ENCODE measurements around the gene PHACTR1.

The PHACTR1 gene

DNA sequence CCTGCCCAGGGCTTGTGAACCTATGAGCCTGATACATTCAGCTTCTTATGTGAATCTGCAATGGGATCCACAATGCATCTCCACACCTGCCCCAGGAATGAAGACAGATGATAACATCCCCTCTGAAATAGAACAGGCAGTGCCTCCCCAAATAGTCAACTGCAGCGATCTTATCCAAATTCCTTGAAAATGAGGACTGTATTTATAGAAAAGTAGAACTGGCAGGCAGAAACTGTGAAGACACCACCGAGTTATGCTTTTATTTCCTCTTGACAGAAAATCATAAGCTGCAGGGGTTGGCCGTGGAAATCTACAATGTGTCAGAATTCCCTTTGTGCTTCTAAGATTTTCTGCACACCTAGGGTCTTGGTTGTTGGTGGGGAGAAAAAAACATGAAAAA, 341.5 kb downstream of the PHACTR1 start:
- H3K36me3 ChIP-seq (ENCODE audit: control insufficient read depth, insufficient read depth, low read length) = no peaks in the 10 kb centered on the region
- no peak for DNase-seq
- no peak overlapping the region for H3K27ac ChIP-seq (ENCODE audit: insufficient read depth, low read length, poor library complexity, severe bottlenecking)
- no peaks in the 10 kb centered on the region for H3K4me1 ChIP-seq (ENCODE audit: control insufficient read depth, insufficient read depth, low read length, poor library complexity, severe bottlenecking)
- H3K27me3 ChIP-seq (replicated peaks; ENCODE audit: control insufficient read depth, insufficient read depth, low read length, poor library complexity, severe bottlenecking) = no peaks in the 10 kb centered on the region
- H3K9me3 ChIP-seq (ENCODE audit: control insufficient read depth, low read length) = no peaks in the 10 kb centered on the region
- no peak overlapping the region for H3K4me3 ChIP-seq (ENCODE audit: insufficient read depth, low read depth, low read length, poor library complexity, severe bottlenecking)

DNA sequence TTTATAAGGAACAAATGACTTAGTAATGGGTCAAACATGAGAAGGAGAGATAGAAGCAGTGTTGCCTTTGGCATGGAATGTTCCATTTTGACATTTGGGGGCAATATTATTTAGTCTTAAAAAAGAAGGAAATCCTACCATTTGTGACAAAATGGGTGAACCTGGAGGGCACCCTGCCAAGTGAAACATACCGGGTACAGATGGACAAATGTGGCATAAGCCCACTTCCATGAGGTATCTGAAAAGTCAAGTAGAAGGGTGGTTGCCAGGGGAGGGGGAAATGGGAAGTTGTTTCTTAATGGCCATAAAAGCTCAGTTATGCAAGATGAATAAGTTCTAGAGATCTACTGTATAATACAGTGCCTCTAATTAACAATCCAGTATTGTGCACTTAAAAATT, 342.5 kb downstream of the PHACTR1 start:
- DNase-seq = no peak
- H3K36me3 ChIP-seq (ENCODE audit: control insufficient read depth, insufficient read depth, low read length) = no peaks in the 10 kb centered on the region
- H3K27me3 ChIP-seq (replicated peaks; ENCODE audit: control insufficient read depth, insufficient read depth, low read length, poor library complexity, severe bottlenecking) = no peaks in the 10 kb centered on the region
- H3K27ac ChIP-seq (ENCODE audit: insufficient read depth, low read length, poor library complexity, severe bottlenecking) = no peak overlapping the region
- no peaks in the 10 kb centered on the region for H3K9me3 ChIP-seq (ENCODE audit: control insufficient read depth, low read length)
- H3K4me1 ChIP-seq (ENCODE audit: control insufficient read depth, insufficient read depth, low read length, poor library complexity, severe bottlenecking) = no peaks in the 10 kb centered on the region
- H3K4me3 ChIP-seq (ENCODE audit: insufficient read depth, low read depth, low read length, poor library complexity, severe bottlenecking) = no peak overlapping the region

DNA sequence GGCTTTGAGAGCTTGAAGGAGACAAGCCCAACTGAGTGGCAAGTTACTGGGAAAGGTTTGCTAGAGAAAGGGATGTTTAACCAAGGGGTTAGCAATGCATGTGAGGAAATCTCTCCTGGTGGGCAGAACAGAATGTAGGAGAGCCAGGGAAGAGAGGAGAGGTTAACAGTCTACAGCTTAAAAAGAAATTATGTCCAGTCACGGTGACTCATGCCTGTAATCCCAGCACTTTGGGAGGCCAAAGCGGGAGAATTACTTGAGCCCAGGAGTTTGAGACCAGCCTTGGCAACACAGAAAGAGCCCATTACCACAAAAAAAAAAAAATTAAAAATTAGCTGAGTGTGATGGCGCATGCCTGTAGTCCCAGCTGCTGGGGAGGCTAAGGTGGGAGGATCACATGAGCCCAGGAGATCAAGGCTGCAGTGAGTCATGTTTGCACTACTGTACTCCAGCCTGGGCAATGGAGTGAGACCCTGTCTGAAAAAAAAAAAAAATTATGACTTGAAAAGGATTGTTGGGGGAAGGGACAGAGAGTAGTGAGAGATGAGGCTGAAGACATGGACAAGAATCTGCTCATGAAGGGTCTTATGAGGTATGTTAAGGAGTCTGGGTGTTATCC, 346.8 kb downstream of the PHACTR1 start:
- Histone ChIP-seq H3K4me3 (ENCODE audit: insufficient read depth, low read depth, low read length, poor library complexity, severe bottlenecking) (no peak overlapping the region), H3K27me3 (replicated peaks; ENCODE audit: control insufficient read depth, insufficient read depth, low read length, poor library complexity, severe bottlenecking) (no peaks in the 10 kb centered on the region), H3K9me3 (ENCODE audit: control insufficient read depth, low read length) (no peaks in the 10 kb centered on the region), H3K4me1 (ENCODE audit: control insufficient read depth, insufficient read depth, low read length, poor library complexity, severe bottlenecking) (no peaks in the 10 kb centered on the region), H3K27ac (ENCODE audit: insufficient read depth, low read length, poor library complexity, severe bottlenecking) (no peak overlapping the region), H3K36me3 (ENCODE audit: control insufficient read depth, insufficient read depth, low read length) (no peaks in the 10 kb centered on the region)
- no peak for DNase-seq

GRCh38 chr6:13065581-13065980, 349.0 kb downstream of the PHACTR1 start:
- Histone ChIP-seq H3K9me3 (ENCODE audit: control insufficient read depth, low read length) (no peaks in the 10 kb centered on the region), H3K4me1 (ENCODE audit: control insufficient read depth, insufficient read depth, low read length, poor library complexity, severe bottlenecking) (no peaks in the 10 kb centered on the region), H3K36me3 (ENCODE audit: control insufficient read depth, insufficient read depth, low read length) (no peaks in the 10 kb centered on the region), H3K4me3 (ENCODE audit: insufficient read depth, low read depth, low read length, poor library complexity, severe bottlenecking) (no peak overlapping the region), H3K27ac (ENCODE audit: insufficient read depth, low read length, poor library complexity, severe bottlenecking) (no peak overlapping the region), H3K27me3 (replicated peaks; ENCODE audit: control insufficient read depth, insufficient read depth, low read length, poor library complexity, severe bottlenecking) (no peaks in the 10 kb centered on the region)
- no peak for DNase-seq

- Histone ChIP-seq H3K27me3 (replicated peaks; ENCODE audit: control insufficient read depth, insufficient read depth, low read length, poor library complexity, severe bottlenecking) (no peaks in the 10 kb centered on the region), H3K4me1 (ENCODE audit: control insufficient read depth, insufficient read depth, low read length, poor library complexity, severe bottlenecking) (no peaks in the 10 kb centered on the region), H3K36me3 (ENCODE audit: control insufficient read depth, insufficient read depth, low read length) (no peaks in the 10 kb centered on the region), H3K4me3 (ENCODE audit: insufficient read depth, low read depth, low read length, poor library complexity, severe bottlenecking) (no peak overlapping the region), H3K27ac (ENCODE audit: insufficient read depth, low read length, poor library complexity, severe bottlenecking) (no peak overlapping the region), H3K9me3 (ENCODE audit: control insufficient read depth, low read length) (no peaks in the 10 kb centered on the region)
- no peak for DNase-seq
Observed at GRCh38 chr6:13066050-13066449, 349.5 kb downstream of the PHACTR1 start.

DNA sequence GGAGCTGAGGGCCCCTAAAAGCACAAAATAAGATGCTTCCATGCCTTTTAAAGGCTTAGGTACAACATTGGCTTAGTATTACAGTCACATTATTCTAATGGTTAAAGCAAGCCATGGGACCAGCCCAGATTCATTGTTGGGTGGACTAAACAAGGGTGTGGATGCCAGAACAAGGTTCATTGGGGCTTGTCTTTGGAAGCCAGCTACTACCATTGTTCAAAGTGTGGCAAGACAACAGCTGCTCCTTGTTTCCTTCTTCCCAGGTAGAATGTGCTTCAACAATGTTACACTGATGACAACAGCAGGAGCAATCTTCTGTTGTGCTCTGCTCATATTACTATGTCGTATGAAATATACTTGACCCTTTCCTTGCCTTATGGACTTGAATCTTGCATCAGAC, 350.3 kb downstream of the PHACTR1 start:
- no peak overlapping the region for H3K4me3 ChIP-seq (ENCODE audit: insufficient read depth, low read depth, low read length, poor library complexity, severe bottlenecking)
- DNase-seq = no peak
- no peaks in the 10 kb centered on the region for H3K27me3 ChIP-seq (replicated peaks; ENCODE audit: control insufficient read depth, insufficient read depth, low read length, poor library complexity, severe bottlenecking)
- H3K27ac ChIP-seq (ENCODE audit: insufficient read depth, low read length, poor library complexity, severe bottlenecking) = no peak overlapping the region
- no peaks in the 10 kb centered on the region for H3K4me1 ChIP-seq (ENCODE audit: control insufficient read depth, insufficient read depth, low read length, poor library complexity, severe bottlenecking)
- no peaks in the 10 kb centered on the region for H3K9me3 ChIP-seq (ENCODE audit: control insufficient read depth, low read length)
- no peaks in the 10 kb centered on the region for H3K36me3 ChIP-seq (ENCODE audit: control insufficient read depth, insufficient read depth, low read length)

DNA sequence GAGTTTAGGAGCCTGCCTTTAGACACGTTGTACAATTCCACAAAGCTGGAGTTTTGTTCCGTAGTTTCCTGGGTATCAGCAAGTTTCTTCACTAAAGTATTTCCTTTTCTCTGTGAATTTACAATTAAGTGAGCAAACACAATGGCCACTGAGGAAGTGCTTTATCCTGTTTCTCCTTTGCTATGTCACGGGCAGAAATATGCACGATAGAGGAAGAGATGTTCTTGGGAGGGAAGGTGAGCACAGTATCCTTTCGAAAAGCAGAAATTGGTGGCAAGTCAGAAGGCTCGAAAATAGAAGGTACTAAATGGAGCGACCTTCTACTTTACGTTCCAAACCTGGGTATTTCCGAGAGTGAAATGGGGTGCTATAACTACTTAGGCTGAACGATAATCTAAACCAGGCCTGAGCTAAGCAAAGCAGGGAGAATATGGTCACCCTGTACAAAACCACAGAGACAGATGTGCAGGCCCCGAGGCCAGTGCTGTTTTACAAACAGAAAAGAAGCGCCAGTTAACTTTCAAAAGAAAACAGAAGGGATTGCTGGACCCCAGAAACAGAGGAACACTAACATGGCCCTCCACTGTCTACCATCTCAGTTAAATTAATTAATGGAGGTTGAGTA, 352.1 kb downstream of the PHACTR1 start:
- H3K4me1 ChIP-seq (ENCODE audit: control insufficient read depth, insufficient read depth, low read length, poor library complexity, severe bottlenecking) = no peaks in the 10 kb centered on the region
- H3K27me3 ChIP-seq (replicated peaks; ENCODE audit: control insufficient read depth, insufficient read depth, low read length, poor library complexity, severe bottlenecking) = no peaks in the 10 kb centered on the region
- no peaks in the 10 kb centered on the region for H3K9me3 ChIP-seq (ENCODE audit: control insufficient read depth, low read length)
- no peak overlapping the region for H3K4me3 ChIP-seq (ENCODE audit: insufficient read depth, low read depth, low read length, poor library complexity, severe bottlenecking)
- no peaks in the 10 kb centered on the region for H3K36me3 ChIP-seq (ENCODE audit: control insufficient read depth, insufficient read depth, low read length)
- no peak for DNase-seq
- no peak overlapping the region for H3K27ac ChIP-seq (ENCODE audit: insufficient read depth, low read length, poor library complexity, severe bottlenecking)

- no peak for DNase-seq
- no peaks in the 10 kb centered on the region for H3K9me3 ChIP-seq (ENCODE audit: control insufficient read depth, low read length)
- H3K36me3 ChIP-seq (ENCODE audit: control insufficient read depth, insufficient read depth, low read length) = no peaks in the 10 kb centered on the region
- H3K27me3 ChIP-seq (replicated peaks; ENCODE audit: control insufficient read depth, insufficient read depth, low read length, poor library complexity, severe bottlenecking) = no peaks in the 10 kb centered on the region
- no peak overlapping the region for H3K27ac ChIP-seq (ENCODE audit: insufficient read depth, low read length, poor library complexity, severe bottlenecking)
- H3K4me1 ChIP-seq (ENCODE audit: control insufficient read depth, insufficient read depth, low read length, poor library complexity, severe bottlenecking) = no peaks in the 10 kb centered on the region
- no peak overlapping the region for H3K4me3 ChIP-seq (ENCODE audit: insufficient read depth, low read depth, low read length, poor library complexity, severe bottlenecking)
Observed at GRCh38 chr6:13071550-13072345, 355.2 kb downstream of the PHACTR1 start.

GRCh38 chr6:13072686-13073347, 356.2 kb downstream of the PHACTR1 start:
- DNase-seq = no peak
- no peaks in the 10 kb centered on the region for H3K9me3 ChIP-seq (ENCODE audit: control insufficient read depth, low read length)
- H3K4me1 ChIP-seq (ENCODE audit: control insufficient read depth, insufficient read depth, low read length, poor library complexity, severe bottlenecking) = no peaks in the 10 kb centered on the region
- no peak overlapping the region for H3K4me3 ChIP-seq (ENCODE audit: insufficient read depth, low read depth, low read length, poor library complexity, severe bottlenecking)
- no peaks in the 10 kb centered on the region for H3K36me3 ChIP-seq (ENCODE audit: control insufficient read depth, insufficient read depth, low read length)
- H3K27me3 ChIP-seq (replicated peaks; ENCODE audit: control insufficient read depth, insufficient read depth, low read length, poor library complexity, severe bottlenecking) = no peaks in the 10 kb centered on the region
- H3K27ac ChIP-seq (ENCODE audit: insufficient read depth, low read length, poor library complexity, severe bottlenecking) = no peak overlapping the region
